ENCODE results near the gene C12orf76. TPM values are rescaled to one million over a fixed set of nuclear protein-coding genes. Genes with fewer than 3 reads are reported as not detected.

The C12orf76 gene
- total and polyA plus RNA-seq, 9 of the 15 experiments (the other 6 are each of a cell fraction or from before 2014, with no cell fraction given) = 6.3 to 38.6 (median 12.3) TPM

DNA sequence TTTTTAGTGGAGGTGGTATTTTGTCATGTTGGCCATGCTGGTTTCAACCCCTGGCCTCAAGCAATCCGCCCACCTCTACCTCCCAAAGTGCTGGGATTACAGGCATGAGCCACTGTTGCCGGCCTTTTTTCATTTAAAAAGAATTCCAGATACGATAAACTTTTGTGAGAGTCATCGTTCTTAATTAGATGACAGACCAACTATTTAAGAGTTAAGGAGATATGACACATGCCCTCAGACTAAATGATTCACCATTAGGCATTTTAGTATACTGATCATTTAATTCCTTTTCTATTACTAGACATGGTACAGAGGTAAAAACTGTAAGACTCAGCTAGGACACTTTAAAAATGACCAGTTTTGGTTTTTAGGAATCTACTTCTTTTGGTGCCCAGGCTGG is 46.7 kb downstream of the C12orf76 start (continued):
- no peak for TF ChIP-seq ZNF318 (IDR thresholded peaks at IDR 0.05; ENCODE audit: borderline replicate concordance in 1 of 2, low read depth in 1 of 2)
- TF ChIP-seq, protein P1, sequence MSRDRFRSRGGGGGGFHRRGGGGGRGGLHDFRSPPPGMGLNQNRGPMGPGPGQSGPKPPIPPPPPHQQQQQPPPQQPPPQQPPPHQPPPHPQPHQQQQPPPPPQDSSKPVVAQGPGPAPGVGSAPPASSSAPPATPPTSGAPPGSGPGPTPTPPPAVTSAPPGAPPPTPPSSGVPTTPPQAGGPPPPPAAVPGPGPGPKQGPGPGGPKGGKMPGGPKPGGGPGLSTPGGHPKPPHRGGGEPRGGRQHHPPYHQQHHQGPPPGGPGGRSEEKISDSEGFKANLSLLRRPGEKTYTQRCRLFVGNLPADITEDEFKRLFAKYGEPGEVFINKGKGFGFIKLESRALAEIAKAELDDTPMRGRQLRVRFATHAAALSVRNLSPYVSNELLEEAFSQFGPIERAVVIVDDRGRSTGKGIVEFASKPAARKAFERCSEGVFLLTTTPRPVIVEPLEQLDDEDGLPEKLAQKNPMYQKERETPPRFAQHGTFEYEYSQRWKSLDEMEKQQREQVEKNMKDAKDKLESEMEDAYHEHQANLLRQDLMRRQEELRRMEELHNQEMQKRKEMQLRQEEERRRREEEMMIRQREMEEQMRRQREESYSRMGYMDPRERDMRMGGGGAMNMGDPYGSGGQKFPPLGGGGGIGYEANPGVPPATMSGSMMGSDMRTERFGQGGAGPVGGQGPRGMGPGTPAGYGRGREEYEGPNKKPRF (IDR thresholded peaks at IDR 0.05; ENCODE audit: low read depth, low read length) = no peak
- no peak for TF ChIP-seq ATF1 (CRISPR knock-in tag; IDR thresholded peaks at IDR 0.05)
- TF ChIP-seq ATF1 (tag; IDR thresholded peaks at IDR 0.05) = no peak
- TF ChIP-seq ZNF282 (CRISPR knock-in tag; IDR thresholded peaks at IDR 0.05) = no peak
- no peak for TF ChIP-seq RNF2 (IDR thresholded peaks at IDR 0.05)
- TF ChIP-seq RCOR1 (IDR thresholded peaks at IDR 0.05; ENCODE audit: borderline replicate concordance in 1 of 2, low read depth in 2 of 2, low read length in 2 of 2) = no peak

Data from K562 (cell line).